HFF-Myc (cell line): ENCODE measurements around the gene CISTR.

Experiments
- DNase-seq: peaks from one replicate; pipeline ENCODE4 v3.0.0-alpha.2; 2011; ENCODE audit warnings: low read depth; ENCODE audit errors: extremely low read depth
- H3K4me3 ChIP-seq: replicated peaks from 2 replicates; pipeline ENCODE4 v1.5.1; 2011; ENCODE audit warnings: low read depth, mild to moderate bottlenecking, control low read depth, low read length
- CTCF ChIP-seq: IDR thresholded peaks from 2 replicates; pipeline ENCODE4 v1.5.1; 2012; ENCODE audit warnings: mild to moderate bottlenecking, low read depth, low read length, control low read depth; ENCODE audit errors: missing control alignments

Gene CISTR

DNA sequence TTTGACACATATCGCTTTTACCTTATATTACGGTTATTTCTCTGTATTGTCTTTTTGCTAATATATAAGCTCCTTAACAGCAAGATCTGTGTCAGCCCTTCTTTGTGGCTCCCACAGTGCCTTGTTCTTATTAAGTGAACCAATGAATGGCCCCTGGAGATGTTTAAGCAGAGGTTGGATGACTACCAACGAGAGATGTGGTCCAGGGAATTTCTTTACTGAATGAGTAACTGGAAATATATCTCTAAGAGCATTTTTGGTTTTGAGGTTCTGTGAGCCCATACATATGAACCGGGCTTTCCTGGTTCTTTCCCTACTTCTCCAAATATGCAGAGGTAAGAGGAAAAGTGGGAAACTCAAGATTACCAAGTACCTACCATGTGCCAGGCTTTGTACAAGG lies 48.0 kb downstream of the CISTR start:
- DNase-seq = no peak
- TF ChIP-seq CTCF = no peak
- no peak overlapping the region for H3K4me3 ChIP-seq

GRCh38 chr12:53701518-53702264 lies 50.1 kb downstream of the CISTR start:
- peak; percentile 96 for TF ChIP-seq CTCF
- H3K4me3 ChIP-seq = no peak overlapping the region
- peak; percentile 27 for DNase-seq

DNA sequence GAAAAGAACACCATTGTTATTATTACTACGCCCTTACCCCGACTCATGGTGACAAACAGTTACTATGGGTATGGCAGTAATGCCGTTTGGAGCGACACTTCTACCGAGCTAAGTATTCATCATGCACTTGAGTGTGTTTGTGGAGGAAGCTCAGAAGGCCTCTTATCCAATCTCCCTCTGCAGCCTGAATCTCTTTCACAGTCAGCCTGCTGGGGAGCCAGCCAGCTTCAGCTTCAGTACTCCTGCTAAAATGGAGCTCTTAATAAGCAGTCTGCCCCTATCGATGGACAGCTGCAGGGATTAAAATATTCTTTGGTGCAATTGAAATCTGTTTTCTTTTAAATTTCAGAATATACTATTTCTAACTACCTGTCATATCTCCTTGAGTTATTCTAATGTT lies 51.2 kb downstream of the CISTR start:
- TF ChIP-seq CTCF = no peak

DNA sequence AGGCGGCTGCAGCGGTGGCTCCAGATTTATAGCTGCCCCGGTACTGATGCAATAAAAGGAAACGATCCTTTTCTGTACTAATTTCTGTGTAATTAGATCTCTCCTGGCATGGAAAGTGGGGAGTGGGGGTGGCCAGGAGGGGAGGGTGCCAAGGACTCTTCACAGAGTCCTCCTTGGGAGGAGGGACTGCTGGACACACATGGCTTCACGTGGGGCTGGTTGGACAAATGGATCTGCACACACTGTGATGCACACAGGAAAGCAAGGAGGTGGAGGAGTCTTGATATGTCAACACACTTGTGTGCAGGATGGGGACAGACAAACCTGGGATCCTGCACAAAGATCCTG lies 52.1 kb downstream of the CISTR start:
- no peak for DNase-seq
- no peak overlapping the region for H3K4me3 ChIP-seq
- TF ChIP-seq CTCF = no peak

More for the DNA sequence above, 51.2 kb downstream of the CISTR start:
- no peak for DNase-seq
- H3K4me3 ChIP-seq = no peak overlapping the region

- no peak for DNase-seq
- no peak overlapping the region for H3K4me3 ChIP-seq
- no peak for TF ChIP-seq CTCF
Measured at GRCh38 chr12:53698948-53699677, 52.7 kb downstream of the CISTR start.

DNA sequence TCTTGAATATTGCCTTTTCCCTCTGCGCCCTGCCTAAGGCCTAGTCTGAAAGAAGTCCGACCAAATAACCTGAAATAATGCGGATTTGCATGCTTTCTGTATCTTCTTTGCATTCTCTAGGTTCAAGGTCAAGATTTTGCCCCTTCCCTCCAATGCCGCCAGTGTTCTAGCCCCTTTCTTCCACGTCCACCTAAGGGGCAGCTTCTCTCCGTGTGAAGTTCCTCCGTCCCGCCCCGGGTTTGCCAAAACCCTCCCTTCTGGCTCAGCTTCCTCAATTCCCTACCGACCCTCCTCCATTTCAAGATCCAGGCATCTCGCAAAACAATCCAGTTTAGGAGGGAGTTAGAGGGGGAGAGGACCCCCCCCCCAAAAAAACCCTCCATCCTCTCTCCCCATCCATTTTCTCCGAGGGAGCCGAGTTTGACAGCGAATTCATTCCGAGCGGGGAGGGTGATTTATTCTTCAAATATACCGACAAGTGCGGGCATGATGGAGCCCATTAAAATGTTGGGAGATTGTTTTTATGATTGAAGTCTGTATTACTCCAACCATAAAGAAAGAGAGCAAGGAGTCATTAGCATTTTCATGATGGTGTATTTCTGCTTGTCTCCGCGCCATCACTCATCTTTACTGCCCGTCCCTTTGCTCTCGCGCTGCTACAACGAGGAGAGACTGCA lies 55.0 kb downstream of the CISTR start:
- DNase-seq = no peak
- H3K4me3 ChIP-seq = no peak overlapping the region
- TF ChIP-seq CTCF = no peak
